DMS 273 (cell line): ENCODE data around the gene PPHLN1.
A peak's percentile ranks its signal among the peaks of the same experiment; 100 is the strongest.

Experiments
- DNase-seq: peaks from one replicate; lab custom pipeline; 2025; ENCODE audit not compliant: unreplicated experiment; lab: John Stamatoyannopoulos, UW

Gene PPHLN1

DNA sequence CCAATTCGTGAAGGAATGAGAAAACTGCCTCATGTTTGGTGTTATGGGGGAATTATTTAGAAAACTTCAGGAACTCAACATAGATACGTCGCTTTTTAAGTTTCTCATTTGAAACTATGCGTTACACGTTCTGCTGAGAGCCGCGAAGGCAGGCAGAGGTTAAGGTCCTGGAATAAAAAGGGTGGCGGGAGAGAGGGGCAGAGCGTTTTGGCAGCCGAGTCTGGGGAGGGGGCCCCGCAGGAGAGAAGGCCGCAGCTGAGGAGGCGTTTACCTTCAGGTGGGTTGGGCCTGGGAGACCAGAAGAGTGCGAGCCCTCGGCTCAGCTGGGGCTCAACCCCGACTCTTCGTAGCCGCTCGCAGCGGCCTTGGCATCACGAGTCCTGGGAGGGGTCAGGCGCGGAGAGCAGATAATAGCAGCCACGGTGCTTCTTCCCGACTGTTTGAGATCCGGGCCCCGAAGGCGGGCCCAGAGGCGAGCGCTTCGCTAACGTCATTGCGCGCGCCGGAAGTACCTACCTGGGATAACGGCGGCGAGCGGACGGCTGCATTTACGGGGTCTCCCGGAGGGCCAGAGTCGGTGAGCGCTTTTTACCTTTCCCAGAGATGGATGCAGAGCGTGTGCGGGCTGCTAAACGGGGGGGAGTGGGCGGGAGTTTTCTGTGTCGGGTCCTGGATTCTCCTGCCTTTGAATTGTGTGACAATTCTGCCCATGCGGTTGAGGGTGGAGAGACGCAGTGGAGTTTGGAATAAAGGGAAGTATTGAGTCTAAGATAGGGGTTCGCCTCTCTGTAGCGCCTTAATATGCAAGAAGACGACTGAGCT, at the start of gene PPHLN1, which contains the start of gene ZCRB1:
TSS of gene PPHLN1 (plus strand) at position 515 of the 822 bp plus-strand sequence. CDS start 9,736 bp downstream, outside the sequence.
TSS of gene ZCRB1 (minus strand) at position 442 of the 822 bp plus-strand sequence. CDS start 1,992 bp downstream, outside the sequence.
- DNase-seq = peak; percentile 90

GRCh38 chr12:42277396-42278127, 48.4 kb upstream of the PPHLN1 start:
- DNase-seq = no peak

- DNase-seq = no peak
Observed at GRCh38 chr12:42278128-42278510, 47.8 kb upstream of the PPHLN1 start.

GRCh38 chr12:42281278-42281677, 44.7 kb upstream of the PPHLN1 start:
- DNase-seq = no peak

- DNase-seq = no peak
Observed at GRCh38 chr12:42281844-42282243, 44.1 kb upstream of the PPHLN1 start.

- DNase-seq = no peak
Observed at GRCh38 chr12:42282294-42282693, 43.7 kb upstream of the PPHLN1 start.

DNA sequence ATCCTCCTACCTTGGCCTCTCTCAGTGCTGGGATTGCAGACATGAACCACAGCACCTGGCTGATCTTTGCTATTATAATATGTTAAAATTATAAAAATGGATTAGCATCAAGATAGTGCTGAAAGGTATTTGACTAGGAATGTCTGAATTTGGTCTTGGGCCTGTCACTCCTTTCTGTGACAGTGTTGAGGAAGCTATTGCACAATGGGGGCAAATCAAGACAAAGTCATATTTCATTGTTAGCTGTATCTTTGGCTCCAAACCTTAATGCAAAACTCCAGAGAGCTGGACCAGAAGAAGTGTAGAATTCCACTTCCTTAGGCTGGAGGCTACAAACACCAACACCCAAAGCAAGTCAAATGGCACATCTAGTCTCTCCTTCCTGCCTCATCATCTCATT, 42.2 kb upstream of the PPHLN1 start:
- no peak for DNase-seq

DNA sequence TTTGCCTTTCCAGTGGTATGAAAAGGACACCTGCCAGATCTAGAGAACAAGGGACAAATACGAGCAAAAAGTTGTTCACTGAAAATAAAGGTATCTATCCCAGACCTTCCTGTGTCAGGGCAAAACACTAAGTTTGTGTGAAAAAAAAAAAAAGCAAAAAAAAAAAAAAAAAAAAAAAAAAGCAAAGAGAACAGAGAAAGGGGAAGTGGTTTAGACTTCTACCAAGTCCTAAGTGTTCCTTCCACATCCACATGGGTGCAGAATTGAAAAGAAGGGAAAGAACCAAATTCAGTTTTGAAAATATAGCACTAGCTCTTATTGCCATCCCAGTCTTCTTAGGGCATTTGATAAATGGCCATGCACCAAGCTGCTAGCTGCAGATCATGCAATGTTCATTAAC, 41.8 kb upstream of the PPHLN1 start:
- DNase-seq = no peak

- no peak for DNase-seq
Observed at GRCh38 chr12:42284876-42285275, 41.1 kb upstream of the PPHLN1 start.

DNA sequence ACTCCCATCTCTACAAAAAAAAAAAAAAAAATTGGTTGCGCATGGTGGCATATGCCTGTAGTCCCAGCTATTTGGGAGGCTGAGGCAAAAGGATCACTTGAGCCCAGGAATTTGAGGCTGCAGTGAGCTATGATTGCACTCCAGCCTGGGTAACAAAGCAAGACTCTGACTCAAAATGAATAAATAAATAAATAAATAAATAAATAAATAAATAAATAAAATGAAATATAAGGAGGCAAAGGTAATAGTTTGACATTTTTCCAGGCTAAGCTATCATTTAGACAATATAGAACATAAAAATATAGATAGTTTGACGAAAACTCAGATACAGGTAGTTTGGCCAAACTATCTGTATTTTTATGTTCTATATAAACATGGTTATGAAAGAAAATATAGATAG, 40.5 kb upstream of the PPHLN1 start:
- DNase-seq = no peak

- DNase-seq = no peak
Observed at GRCh38 chr12:42286741-42287140, 39.2 kb upstream of the PPHLN1 start.

DNA sequence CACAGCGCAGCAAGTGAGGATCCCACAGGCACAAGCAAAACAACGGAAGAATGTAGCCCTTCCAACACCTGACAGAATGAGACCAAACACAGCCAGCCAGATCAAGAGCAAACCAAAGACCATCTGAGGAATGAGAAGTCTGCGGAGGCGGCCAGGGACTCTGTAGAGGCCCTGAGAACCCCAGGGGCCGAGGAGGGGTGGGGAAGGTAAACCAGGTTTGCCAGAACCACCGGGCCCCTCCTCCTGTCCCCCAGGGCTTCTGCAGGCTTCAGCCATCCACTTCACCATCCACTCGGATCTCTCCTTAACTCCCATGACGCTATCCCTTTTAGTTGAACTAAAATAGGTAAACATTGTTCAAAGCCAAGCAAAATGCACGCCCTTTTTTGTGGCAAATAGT, 37.4 kb upstream of the PPHLN1 start:
- no peak for DNase-seq

- DNase-seq = no peak
Observed at GRCh38 chr12:42291680-42292079, 34.3 kb upstream of the PPHLN1 start.

GRCh38 chr12:42296503-42297109, 29.4 kb upstream of the PPHLN1 start:
- DNase-seq = peak; percentile 41

DNA sequence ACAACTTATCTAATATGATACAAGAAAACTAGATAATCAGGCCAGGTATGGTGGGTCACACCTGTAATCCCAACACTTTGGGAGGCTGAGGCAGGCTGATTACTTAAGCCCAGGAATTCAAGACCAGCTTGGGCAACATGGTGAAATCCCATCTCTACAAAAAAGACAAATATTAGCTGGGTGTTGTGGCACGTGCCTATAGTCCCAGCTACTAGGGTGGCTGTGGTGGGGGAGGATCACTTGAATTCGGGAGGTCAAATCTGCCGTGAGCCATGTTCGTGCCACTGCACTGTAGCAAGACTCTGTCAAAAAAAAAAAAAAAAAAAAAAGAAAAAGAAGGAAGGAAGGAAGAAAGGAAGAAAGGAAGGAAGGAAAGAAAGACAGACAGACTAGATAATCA, 27.1 kb upstream of the PPHLN1 start:
- no peak for DNase-seq

DNA sequence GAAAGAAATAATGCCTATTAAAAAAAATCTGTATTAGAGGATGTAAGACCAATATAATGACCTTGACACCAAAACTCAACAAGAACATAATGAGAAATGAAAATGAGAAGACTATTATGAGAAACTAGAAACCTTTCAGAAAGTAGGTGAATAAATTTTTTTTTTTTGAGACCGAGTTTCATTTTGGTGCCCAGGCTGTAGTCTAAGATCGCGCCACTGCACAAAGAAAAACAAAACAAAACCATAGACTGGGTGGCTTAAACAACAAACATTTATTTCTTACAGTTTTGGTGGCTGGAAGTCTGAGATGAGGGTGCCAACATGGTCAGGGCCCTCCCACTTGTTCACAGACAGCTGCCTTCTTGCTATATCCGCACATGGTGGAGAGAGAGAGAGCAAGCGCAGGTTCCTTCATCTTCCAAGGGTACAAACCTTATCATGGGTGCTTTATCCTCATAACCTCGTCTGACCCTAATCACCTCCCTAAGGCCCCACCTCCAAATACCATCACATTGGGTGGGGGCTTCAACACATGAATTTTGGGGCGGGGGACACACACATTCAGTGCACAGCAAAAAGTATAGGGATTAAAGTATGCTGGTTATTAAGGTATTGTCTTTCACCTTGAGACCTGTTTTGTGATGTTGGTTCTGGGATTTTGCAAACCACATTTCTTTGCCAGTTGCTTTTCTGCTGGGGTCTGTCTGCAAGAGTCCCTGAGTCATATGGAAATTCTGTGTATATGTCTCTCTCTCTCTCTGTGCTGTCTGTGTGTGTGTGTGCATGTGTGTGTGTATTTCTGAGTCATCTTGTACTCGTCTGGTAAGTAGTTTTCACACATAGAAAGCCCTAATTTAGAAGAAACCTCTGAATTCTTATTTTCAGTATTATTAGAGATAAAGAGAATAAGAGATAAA, 26.3 kb upstream of the PPHLN1 start:
- no peak for DNase-seq

DNA sequence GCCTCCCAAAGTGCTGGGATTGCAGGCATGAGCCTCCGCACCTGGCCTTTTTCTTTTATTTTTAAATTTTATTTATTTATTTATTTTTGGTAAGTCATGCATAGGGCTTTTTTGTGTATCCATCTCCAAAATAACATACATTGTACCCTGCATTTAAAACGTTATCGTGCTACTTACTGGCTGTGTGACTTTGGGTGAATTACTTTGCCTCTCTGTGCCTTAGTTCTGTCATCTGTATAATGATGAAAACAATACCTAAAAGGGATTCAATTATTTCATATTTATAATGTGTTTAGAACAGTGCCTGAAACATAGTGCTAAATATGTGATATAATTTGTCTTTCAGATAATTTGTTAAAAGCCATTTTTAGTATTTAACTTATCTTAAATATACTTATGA, 19.7 kb upstream of the PPHLN1 start:
- no peak for DNase-seq

DNA sequence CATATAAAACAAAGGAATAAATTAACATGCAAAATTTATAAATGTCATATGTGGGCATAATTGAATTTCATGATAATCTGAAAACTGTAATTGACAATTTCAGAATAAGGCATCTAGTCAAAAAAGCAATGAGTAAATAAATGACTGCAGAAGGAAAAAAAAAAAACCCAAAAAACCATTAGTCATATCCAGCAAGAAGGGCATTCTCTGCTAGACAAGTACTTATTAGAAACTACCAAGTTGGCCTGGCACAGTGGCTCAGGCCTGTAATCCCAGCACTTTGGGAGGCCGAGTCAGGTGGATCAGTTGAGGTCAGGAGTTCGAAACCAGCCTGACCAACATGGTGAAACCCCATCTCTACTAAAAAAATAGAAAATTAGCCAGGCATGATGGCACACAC, 17.6 kb upstream of the PPHLN1 start:
- no peak for DNase-seq

GRCh38 chr12:42309996-42310395, 16.0 kb upstream of the PPHLN1 start:
- DNase-seq = no peak

DNA sequence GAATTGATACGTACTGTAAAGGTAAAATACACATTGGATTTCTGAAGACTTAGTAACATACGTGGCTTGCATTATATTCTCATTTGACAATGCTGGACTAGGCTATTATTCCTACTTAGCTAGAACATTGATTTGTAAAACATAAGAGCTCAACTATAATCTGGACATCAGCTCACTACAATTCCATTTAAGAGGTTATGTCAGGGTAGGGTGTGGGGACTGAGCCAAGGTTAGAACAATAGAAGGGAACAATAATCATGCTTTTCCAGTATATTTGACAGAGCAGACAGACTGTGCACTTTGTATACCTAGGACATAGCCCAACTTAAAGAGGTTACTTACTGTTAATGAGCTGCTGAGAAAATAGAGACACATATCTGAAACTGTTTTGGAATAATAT, 10.9 kb upstream of the PPHLN1 start:
- no peak for DNase-seq

GRCh38 chr12:42320796-42321195, 5.2 kb upstream of the PPHLN1 start:
- DNase-seq = no peak
